Erythroblast (primary cell): ENCODE measurements around the gene PSMD1.
A peak's percentile ranks its signal among the peaks of the same experiment; 100 is the strongest.

ENCODE experiments used
- DNase-seq, 2 experiments: peaks; one replicate each; lab custom pipeline; 2025; lab: John Stamatoyannopoulos, UW
- GATA1 ChIP-seq: IDR thresholded peaks from 2 replicates; pipeline ENCODE4 v1.6.1; 2011; ENCODE audit warnings: low read depth, mild to moderate bottlenecking, control low read depth, low read length, moderate library complexity
- POLR2A ChIP-seq: IDR thresholded peaks from 2 replicates; pipeline ENCODE4 v1.6.1; 2011; ENCODE audit warnings: mild to moderate bottlenecking, low read length

Gene PSMD1

GRCh38 chr2:231100990-231101389 lies 44.3 kb downstream of the PSMD1 start:
- no peak for TF ChIP-seq POLR2A
- no peak for TF ChIP-seq GATA1
- DNase-seq: no peak

GRCh38 chr2:231102772-231103171 lies 46.1 kb downstream of the PSMD1 start:
- TF ChIP-seq POLR2A (no peak), GATA1 (no peak)
- no peak for DNase-seq

- DNase-seq: peak; percentile 61 to 76
These were observed 47.5 kb downstream of the PSMD1 start for GRCh38 chr2:231104115-231104713.

GRCh38 chr2:231110551-231110950 lies 53.9 kb downstream of the PSMD1 start:
- DNase-seq: no peak
- TF ChIP-seq GATA1: no peak
- TF ChIP-seq POLR2A: no peak

More at GRCh38 chr2:231104115-231104713, 47.5 kb downstream of the PSMD1 start:
- TF ChIP-seq POLR2A: no peak
- no peak for TF ChIP-seq GATA1

GRCh38 chr2:231111987-231112386 lies 55.3 kb downstream of the PSMD1 start:
- TF ChIP-seq POLR2A: no peak
- no peak for TF ChIP-seq GATA1
- DNase-seq: no peak

- no peak for DNase-seq
- TF ChIP-seq GATA1: no peak
- no peak for TF ChIP-seq POLR2A
These were observed 56.8 kb downstream of the PSMD1 start for GRCh38 chr2:231113489-231113888.

GRCh38 chr2:231115651-231116050 lies 59.0 kb downstream of the PSMD1 start:
- no peak for TF ChIP-seq POLR2A
- no peak for TF ChIP-seq GATA1
- DNase-seq: no peak

GRCh38 chr2:231117148-231117547 lies 60.5 kb downstream of the PSMD1 start:
- DNase-seq: no peak
- no peak for TF ChIP-seq GATA1

- TF ChIP-seq POLR2A (no peak), GATA1 (no peak)
- no peak for DNase-seq
These were observed 61.4 kb downstream of the PSMD1 start for GRCh38 chr2:231117922-231118613.

GRCh38 chr2:231118614-231118942 lies 61.9 kb downstream of the PSMD1 start:
- DNase-seq: no peak
- TF ChIP-seq GATA1 (no peak), POLR2A (no peak)

- no peak for TF ChIP-seq GATA1
- no peak for TF ChIP-seq POLR2A
These were observed 66.8 kb downstream of the PSMD1 start for GRCh38 chr2:231123362-231123898.

GRCh38 chr2:231124838-231125568 lies 68.3 kb downstream of the PSMD1 start, which contains the start of gene HTR2B:
Gene HTR2B, minus strand, starts transcription at chr2:231125042. Its CDS starts 1,278 bp downstream, at chr2:231123764.
- TF ChIP-seq GATA1: no peak
- no peak for TF ChIP-seq POLR2A
- no peak for DNase-seq

More at GRCh38 chr2:231123362-231123898, 66.8 kb downstream of the PSMD1 start:
- DNase-seq: no peak

- TF ChIP-seq GATA1: no peak
- TF ChIP-seq POLR2A: no peak
These were observed 69.5 kb downstream of the PSMD1 start for GRCh38 chr2:231126123-231126522.

GRCh38 chr2:231127480-231127879 lies 70.8 kb downstream of the PSMD1 start:
- no peak for TF ChIP-seq POLR2A
- no peak for TF ChIP-seq GATA1
- DNase-seq: no peak

More at GRCh38 chr2:231126123-231126522, 69.5 kb downstream of the PSMD1 start:
- no peak for DNase-seq
